HCT116 (cell line): Measurements from ENCODE around the gene MAP4K4. TPM values are rescaled to one million over a fixed set of nuclear protein-coding genes. Genes with fewer than 3 reads are reported as not detected.
"Not testable (repeated sequence)": the region's sequence is repeated elsewhere in the genome, so short reads cannot be mapped to it uniquely, and the experiment has no call there.

ENCODE experiments used
- ATAC-seq: fragments of 200-7000 bp; cut with Tn5 transposase; 2 replicates; pipeline ENCODE4 v1.9.1; 2020; ENCODE audit warnings: mild to moderate bottlenecking, moderate library complexity
- BruUV-seq: library from RNA; stranded (reverse); fragments of 400-500 nt; replicated peaks from 2 replicates; lab custom pipeline; 2021; lab: Mats Ljungman, UMichigan
- CTCF ChIA-PET: fragments of 300-600 bp; sonication (Branson Sonifier 250); formaldehyde crosslinking; loops from one replicate; lab custom pipeline; 2021; ENCODE audit warnings: antibody characterized with exemption; lab: Charles Lee
- POLR2A ChIA-PET: fragments of 300-600, 350-600 bp; sonication (Branson Sonifier 250); formaldehyde crosslinking; loops from one replicate; lab custom pipeline; 2021; ENCODE audit warnings: antibody characterized with exemption; lab: Charles Lee
- RAD21 ChIA-PET, 2 experiments: fragments of 300-600 bp; sonication (Branson Sonifier 250); formaldehyde crosslinking; loops; one replicate each; lab custom pipeline; 2023; ENCODE audit warnings: low total read pairs in 2 of 2; ENCODE audit not compliant: uncharacterized antibody in 2 of 2, unreplicated experiment in 2 of 2, low non-redundant PET in 1 of 2; lab: Charles Lee
- DNase-seq: peaks from one replicate; pipeline ENCODE4 v3.0.0-alpha.2; 2010; ENCODE audit warnings: low read depth, low spot score
- H2AFZ ChIP-seq: fragments of 200-600 bp; shearing (Covaris generic), sonication (generic); 2 replicates; pipeline ENCODE4 v1.6.1; 2017; ENCODE audit warnings: low read depth, mixed run types, mixed read lengths, antibody characterized with exemption, low read length; ENCODE audit not compliant: poor library complexity, severe bottlenecking
- H3K27ac ChIP-seq: 2 replicates; pipeline ENCODE4 v1.5.1; 2012; ENCODE audit warnings: low read depth, low read length
- H3K27me3 ChIP-seq: fragments of 200-600 bp; sonication (generic); 2 replicates; pipeline ENCODE4 v1.6.1; 2016; ENCODE audit warnings: mixed run types, low read length, mixed read lengths; ENCODE audit not compliant: insufficient read depth
- H3K36me3 ChIP-seq, 2 experiments: fragments of 200-500 bp in 1 of 2; fragments of 200-600 bp in 1 of 2; sonication (Bioruptor generic) in 1 of 2; sonication (generic) in 1 of 2; 2 replicates each; pipeline versions ENCODE4 v1.5.1 to v1.6.1; 2014 to 2016; ENCODE audit warnings: low read length in 2 of 2, inconsistent platforms in 1 of 2, mixed read lengths in 1 of 2, mixed run types in 1 of 2; ENCODE audit not compliant: insufficient read depth in 2 of 2, control insufficient read depth in 1 of 2
- H3K4me1 ChIP-seq, 2 experiments: fragments of 200-600 bp in 1 of 2; sonication (generic) in 1 of 2; 2 replicates each; pipeline versions ENCODE4 v1.5.1 to v1.6.1; 2012 to 2017; ENCODE audit warnings: low read length in 2 of 2, inconsistent platforms in 1 of 2, mild to moderate bottlenecking in 1 of 2, mixed read lengths in 1 of 2, mixed run types in 1 of 2, moderate library complexity in 1 of 2; ENCODE audit not compliant: insufficient read depth in 2 of 2, control insufficient read depth in 1 of 2
- H3K4me2 ChIP-seq: fragments of 200-600 bp; sonication (generic); 2 replicates; pipeline ENCODE4 v1.6.1; 2017; ENCODE audit warnings: mixed run types, low read length, mixed read lengths
- H3K4me3 ChIP-seq, 2 experiments: fragments of 200-600 bp in 1 of 2; sonication (generic) in 1 of 2; replicated peaks in 1 of 2; 2 replicates each; pipeline ENCODE4 v1.5.1; 2011 to 2016; ENCODE audit warnings: low read length in 2 of 2, control low read depth in 1 of 2, low read depth in 1 of 2, mild to moderate bottlenecking in 1 of 2, mixed read lengths in 1 of 2, mixed run types in 1 of 2
- H3K79me2 ChIP-seq: fragments of 200-600 bp; sonication (generic); 2 replicates; pipeline ENCODE4 v1.6.1; 2017; ENCODE audit warnings: mild to moderate bottlenecking, mixed run types, low read length, moderate library complexity, mixed read lengths; ENCODE audit not compliant: insufficient read depth
- H3K9ac ChIP-seq: fragments of 200-600 bp; sonication (generic); 2 replicates; pipeline ENCODE4 v1.6.1; 2016; ENCODE audit warnings: low read length, mixed read lengths
- H3K9me2 ChIP-seq: fragments of 200-600 bp; sonication (generic), shearing (Covaris generic); 2 replicates; pipeline ENCODE4 v1.6.1; 2017; ENCODE audit warnings: mixed run types, mild to moderate bottlenecking, moderate library complexity; ENCODE audit not compliant: insufficient read depth
- H3K9me3 ChIP-seq, 2 experiments: fragments of 200-500 bp in 1 of 2; fragments of 200-600 bp in 1 of 2; sonication (Bioruptor generic) in 1 of 2; sonication (generic) in 1 of 2; 2 replicates each; pipeline ENCODE4 v1.6.1; 2014 to 2017; ENCODE audit warnings: low read length in 2 of 2, mixed read lengths in 2 of 2, inconsistent platforms in 1 of 2, low read depth in 1 of 2, mild to moderate bottlenecking in 1 of 2, mixed run types in 1 of 2, moderate library complexity in 1 of 2; ENCODE audit not compliant: control insufficient read depth in 1 of 2, insufficient read depth in 1 of 2
- H4K20me1 ChIP-seq: fragments of 200-600 bp; sonication (generic), shearing (Covaris generic); 2 replicates; pipeline ENCODE4 v1.6.1; 2017; ENCODE audit warnings: mixed run types, mild to moderate bottlenecking, moderate library complexity; ENCODE audit not compliant: insufficient read depth
- ATF3 ChIP-seq: IDR thresholded peaks from 2 replicates; pipeline ENCODE4 v1.6.1; 2012
- CBX3 ChIP-seq: IDR thresholded peaks from 2 replicates; pipeline ENCODE4 v1.6.1; 2012; ENCODE audit warnings: low read depth
- CEBPB ChIP-seq: IDR thresholded peaks from 2 replicates; pipeline ENCODE4 v1.6.1; 2012; ENCODE audit warnings: low read depth
- EGR1 ChIP-seq: IDR thresholded peaks from 2 replicates; pipeline ENCODE4 v1.6.1; 2012; ENCODE audit warnings: low read depth
- ELF1 ChIP-seq: IDR thresholded peaks from 2 replicates; pipeline ENCODE4 v1.6.1; 2012; ENCODE audit warnings: low read depth, borderline replicate concordance
- EZH2 ChIP-seq: fragments of 200-600 bp; sonication (generic); IDR thresholded peaks from 2 replicates; pipeline ENCODE4 v1.6.1; 2017; ENCODE audit warnings: antibody characterized with exemption, mixed run types
- EZH2phosphoT487 ChIP-seq: fragments of 200-600 bp; IDR thresholded peaks from 2 replicates; pipeline ENCODE4 v1.6.1; 2018; ENCODE audit warnings: antibody characterized with exemption, borderline replicate concordance
- FOSL1 ChIP-seq: IDR thresholded peaks from 2 replicates; pipeline ENCODE4 v1.6.1; 2012; ENCODE audit warnings: low read depth
- JUND ChIP-seq: IDR thresholded peaks from 2 replicates; pipeline ENCODE4 v1.6.1; 2012
- POLR2A ChIP-seq: IDR thresholded peaks from 2 replicates; pipeline ENCODE4 v1.7.0; 2011; ENCODE audit warnings: borderline replicate concordance; ENCODE audit not compliant: insufficient read depth, insufficient read length; ENCODE audit errors: extremely low read depth
- POLR2AphosphoS5 ChIP-seq: IDR thresholded peaks from 2 replicates; pipeline ENCODE4 v1.6.1; 2011; ENCODE audit warnings: mild to moderate bottlenecking, low read depth, low read length, moderate library complexity
- RAD21 ChIP-seq: IDR thresholded peaks from 2 replicates; pipeline ENCODE4 v1.6.1; 2012; ENCODE audit warnings: low read depth, mild to moderate bottlenecking
- REST ChIP-seq: IDR thresholded peaks from 2 replicates; pipeline ENCODE4 v1.6.1; 2012; ENCODE audit warnings: low read depth
- SIN3A ChIP-seq: IDR thresholded peaks from 2 replicates; pipeline ENCODE4 v1.6.1; 2012; ENCODE audit warnings: low read depth
- SRF ChIP-seq: IDR thresholded peaks from 2 replicates; pipeline ENCODE4 v1.6.1; 2012; ENCODE audit warnings: low read depth
- TCF7L2 ChIP-seq: IDR thresholded peaks from 2 replicates; pipeline ENCODE4 v1.7.0; 2011; ENCODE audit warnings: borderline replicate concordance, inconsistent platforms; ENCODE audit not compliant: insufficient read depth, insufficient read length; ENCODE audit errors: extremely low read depth
- YY1 ChIP-seq: IDR thresholded peaks from 2 replicates; pipeline ENCODE4 v1.6.1; 2011; ENCODE audit warnings: low read length, low read depth, moderate library complexity, mild to moderate bottlenecking; ENCODE audit not compliant: insufficient replicate concordance; ENCODE audit errors: extremely low read depth
- ZBTB33 ChIP-seq: IDR thresholded peaks from 2 replicates; pipeline ENCODE4 v1.6.1; 2011; ENCODE audit warnings: mild to moderate bottlenecking, low read length, moderate library complexity; ENCODE audit not compliant: insufficient replicate concordance; ENCODE audit errors: extremely low read depth
- intact Hi-C: fragments of 100-400 bp; cut with micrococcal nuclease; formaldehyde crosslinking; loops from 2 replicates; pipeline ENCODE4 v1.10.0; 2022
- total RNA-seq: library from RNA; stranded (reverse); gene quantifications from one replicate; pipeline ENCODE4 v1.2.1, GENCODE V29; 2021; ENCODE audit not compliant: unreplicated experiment

Gene MAP4K4
- total RNA-seq, 1 experiment from 2014 or later: 62.3 TPM

GRCh38 chr2:101931402-101931801 lies 233.9 kb downstream of the MAP4K4 start:
- TF ChIP-seq ATF3: no peak
- TF ChIP-seq EZH2phosphoT487: no peak
- TF ChIP-seq ELF1: no peak
- TF ChIP-seq TCF7L2: no peak
- no peak for TF ChIP-seq EZH2
- TF ChIP-seq CBX3: no peak
- TF ChIP-seq CEBPB: no peak
- TF ChIP-seq RAD21: no peak
- TF ChIP-seq REST: no peak
- no peak for TF ChIP-seq YY1
- TF ChIP-seq POLR2AphosphoS5: no peak
- no peak for TF ChIP-seq EGR1
- no peak for TF ChIP-seq ZBTB33
- no peak for TF ChIP-seq POLR2A
- TF ChIP-seq JUND: no peak
- no peak for TF ChIP-seq FOSL1
- no peak for TF ChIP-seq SRF
- TF ChIP-seq SIN3A: no peak
- CTCF ChIA-PET: no interaction called here
- H3K27ac ChIP-seq: no peak overlapping the region

GRCh38 chr2:101935764-101936163 lies 238.3 kb downstream of the MAP4K4 start:
- H3K9me2 ChIP-seq, BruUV-seq, H3K79me2 ChIP-seq, CTCF ChIA-PET, H3K27ac ChIP-seq, RAD21 ChIA-PET, intact Hi-C loops, H3K9me3 ChIP-seq, H3K27me3 ChIP-seq, H3K4me2 ChIP-seq, ATAC-seq, H3K4me1 ChIP-seq, H3K36me3 ChIP-seq, H2AFZ ChIP-seq, H4K20me1 ChIP-seq, POLR2A ChIA-PET, H3K4me3 ChIP-seq, H3K9ac ChIP-seq, DNase-seq: not testable (repeated sequence)

More at GRCh38 chr2:101931402-101931801, 233.9 kb downstream of the MAP4K4 start:
- H3K4me2 ChIP-seq: no peak overlapping the region
- H3K79me2 ChIP-seq: no peaks in the 10 kb centered on the region
- BruUV-seq: no TSS peak
- H3K9me2 ChIP-seq: no peaks in the 10 kb centered on the region
- H3K9ac ChIP-seq: no peak overlapping the region
- H3K36me3 ChIP-seq: no peaks in the 10 kb centered on the region
- H2AFZ ChIP-seq: no peak overlapping the region
- RAD21 ChIA-PET: no interaction called here
- intact Hi-C loops: no loop called here
- no peaks in the 10 kb centered on the region for H3K9me3 ChIP-seq
- no peaks in the 10 kb centered on the region for H3K4me1 ChIP-seq
- ATAC-seq (no peak), DNase-seq (no peak)
- POLR2A ChIA-PET: no interaction called here
- H3K27me3 ChIP-seq: no peaks in the 10 kb centered on the region
- H3K4me3 ChIP-seq: no peak overlapping the region
- no peaks in the 10 kb centered on the region for H4K20me1 ChIP-seq
